Activated CD4-positive, alpha-beta T cell treated with anti-CD3 and anti-CD28 coated beads, Interleukin-2, amount 10 ng/mL, durations not matched to agents 7 days and 5 days (primary cell): ENCODE results near the gene SPRN. TPM values are rescaled to one million over a fixed set of nuclear protein-coding genes. Genes with fewer than 3 reads are reported as not detected.
"Not testable (repeated sequence)": the region's sequence is repeated elsewhere in the genome, so short reads cannot be mapped to it uniquely, and the experiment has no call there.

Experiments used
- CTCF ChIA-PET: fragments of 350-600 bp; sonication (Branson Sonifier 250); formaldehyde crosslinking; loops from one replicate; lab custom pipeline; 2021; ENCODE audit warnings: antibody characterized with exemption; lab: Charles Lee
- POLR2A ChIA-PET: fragments of 350-600 bp; sonication (Branson Sonifier 250); formaldehyde crosslinking; loops from one replicate; lab custom pipeline; 2021; ENCODE audit warnings: antibody characterized with exemption; lab: Charles Lee
- DNase-seq: peaks from one replicate; pipeline ENCODE4 v3.0.0-alpha.2; 2020
- H3K27ac Mint-ChIP-seq: one replicate; pipeline ENCODE4 v1.8.0; 2021; ENCODE audit warnings: mild to moderate bottlenecking, moderate library complexity, mixed read lengths
- H3K27me3 Mint-ChIP-seq: one replicate; pipeline ENCODE4 v1.8.0; 2021; ENCODE audit warnings: mixed read lengths
- H3K36me3 Mint-ChIP-seq: one replicate; pipeline ENCODE4 v1.8.0; 2021; ENCODE audit warnings: low read depth, mixed read lengths
- H3K4me1 Mint-ChIP-seq: one replicate; pipeline ENCODE4 v1.8.0; 2021; ENCODE audit warnings: mixed read lengths
- H3K4me3 Mint-ChIP-seq: one replicate; pipeline ENCODE4 v1.8.0; 2021; ENCODE audit warnings: mild to moderate bottlenecking, moderate library complexity, mixed read lengths
- H3K9me3 Mint-ChIP-seq: one replicate; pipeline ENCODE4 v1.8.0; 2021; ENCODE audit warnings: mixed read lengths
- total RNA-seq, 2 experiments: library from RNA; stranded (reverse); gene quantifications; one replicate each; pipeline ENCODE4 v1.2.3, GENCODE V29; 2021

SPRN gene
- total RNA-seq: not detected

- CTCF ChIA-PET: not testable (repeated sequence)
Measured at GRCh38 chr10:133424601-133425000, at the start of gene SPRN. SPRN (minus strand) TSS chr10:133424625; CDS start chr10:133423681, 944 bp downstream.

DNA sequence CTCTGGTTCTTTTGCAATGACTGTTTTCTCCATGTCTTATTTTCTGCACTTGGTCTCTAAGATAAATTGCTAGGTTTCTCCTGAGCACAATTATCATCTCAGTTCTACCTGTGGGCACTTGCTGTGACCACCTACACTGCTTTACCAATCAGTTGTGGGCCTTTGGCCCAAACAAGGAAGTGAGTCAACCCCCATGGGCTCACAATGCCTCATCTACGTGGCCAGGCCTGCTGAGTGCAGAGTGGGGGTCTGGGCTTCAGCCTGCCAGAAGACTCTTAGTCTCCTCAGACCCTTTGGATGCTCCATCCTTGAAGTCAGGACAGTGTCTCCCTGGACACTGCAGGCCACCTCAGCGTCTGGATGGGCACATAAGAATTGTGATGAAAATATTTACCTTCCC lies 49.6 kb upstream of the SPRN start:
- DNase-seq: no peak

More at GRCh38 chr10:133424601-133425000, at the start of gene SPRN:
- H3K9me3 Mint-ChIP-seq, H3K36me3 Mint-ChIP-seq, H3K4me1 Mint-ChIP-seq, H3K27ac Mint-ChIP-seq, H3K4me3 Mint-ChIP-seq, DNase-seq, POLR2A ChIA-PET: not testable (repeated sequence)
- H3K27me3 Mint-ChIP-seq: peaks cover 12% of the 10 kb centered on the region

DNA sequence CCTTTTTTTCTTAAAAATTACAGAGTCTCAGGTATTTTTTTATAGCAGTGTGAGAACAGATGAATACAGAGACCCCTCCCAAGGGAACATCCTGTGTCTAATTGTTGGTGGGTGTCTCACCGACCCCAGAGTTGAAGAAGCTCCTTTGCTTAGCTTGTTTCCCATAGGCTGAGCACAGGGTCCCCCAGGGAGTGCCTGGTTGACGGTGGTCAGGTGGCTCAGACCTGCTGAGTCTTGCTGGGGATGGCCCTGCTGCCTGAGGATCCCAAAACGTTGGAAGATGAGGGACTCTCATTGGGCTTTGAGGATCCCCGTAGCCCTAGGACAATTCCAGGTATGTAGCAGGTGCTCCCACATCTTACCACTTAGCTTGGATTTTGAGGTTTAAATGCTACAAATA lies 48.8 kb upstream of the SPRN start:
- Mint-ChIP-seq H3K27ac (no peak overlapping the region), H3K9me3 (no peaks in the 10 kb centered on the region), H3K4me1 (peaks cover 25% of the 10 kb centered on the region), H3K4me3 (no peak overlapping the region), H3K27me3 (peaks cover 4% of the 10 kb centered on the region), H3K36me3 (no peaks in the 10 kb centered on the region)
- DNase-seq: peak; percentile 1
- CTCF ChIA-PET: no interaction called here
- POLR2A ChIA-PET: no interaction called here

More for the DNA sequence above, 49.6 kb upstream of the SPRN start:
- peaks cover 2% of the 10 kb centered on the region for H3K27me3 Mint-ChIP-seq
- POLR2A ChIA-PET: no interaction called here
- H3K4me1 Mint-ChIP-seq: peaks cover 25% of the 10 kb centered on the region
- CTCF ChIA-PET: no interaction called here
- no peaks in the 10 kb centered on the region for H3K9me3 Mint-ChIP-seq
- H3K27ac Mint-ChIP-seq: no peak overlapping the region
- no peaks in the 10 kb centered on the region for H3K36me3 Mint-ChIP-seq
- no peak overlapping the region for H3K4me3 Mint-ChIP-seq

DNA sequence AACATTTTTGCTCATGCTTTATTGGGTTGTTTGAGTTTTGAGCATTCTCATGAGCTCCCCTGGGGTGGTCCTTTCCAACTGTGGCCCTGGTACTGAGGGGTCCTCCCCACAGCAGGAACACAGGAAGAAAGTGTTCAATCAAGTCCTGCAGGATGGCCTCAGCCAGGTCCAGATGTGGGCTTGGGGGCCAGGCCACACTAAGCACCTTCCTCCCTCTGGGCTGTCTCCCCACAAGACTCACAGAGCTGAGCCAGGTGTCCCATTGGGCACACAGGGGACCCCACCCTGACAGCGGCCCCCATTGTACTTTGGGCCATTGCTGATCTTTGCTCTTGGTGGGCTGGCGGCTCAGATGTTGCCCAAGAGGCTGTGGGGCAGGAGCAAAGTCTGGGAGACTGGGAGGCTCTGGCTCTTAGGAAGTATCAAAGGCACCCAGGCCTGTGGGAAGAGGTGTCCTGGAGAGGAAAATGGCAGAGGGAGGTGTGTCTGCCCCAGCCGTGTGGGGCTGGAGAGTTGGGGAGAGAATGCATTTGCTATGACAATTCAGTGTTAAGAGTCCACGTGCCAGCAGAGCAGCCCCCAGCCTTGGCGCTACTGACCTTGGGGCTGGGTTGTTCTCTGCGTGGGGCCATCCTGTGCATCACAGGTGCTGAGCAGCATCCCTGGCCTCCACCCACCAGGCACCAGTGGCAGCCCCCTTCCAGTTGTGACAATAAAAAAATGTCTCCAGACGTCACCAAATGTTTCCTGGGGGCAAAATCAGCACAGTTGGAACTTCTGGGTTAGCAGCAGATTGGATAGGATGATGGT lies 47.1 kb upstream of the SPRN start:
- Mint-ChIP-seq H3K9me3 (no peaks in the 10 kb centered on the region), H3K4me1 (peaks cover 23% of the 10 kb centered on the region), H3K36me3 (no peaks in the 10 kb centered on the region), H3K27ac (peak overlapping the region; percentile 25), H3K27me3 (peaks cover 4% of the 10 kb centered on the region), H3K4me3 (no peak overlapping the region)
- peak; percentile 4 for DNase-seq
- ChIA-PET POLR2A (no interaction called here), CTCF (interaction anchor here (1.2 kb wide), 1 partner anchor 29 kb away, joined by 4 read pairs; no protein-coding TSS in a partner anchor)

GRCh38 chr10:133469205-133469604 lies 44.8 kb upstream of the SPRN start:
- H3K9me3 Mint-ChIP-seq, H3K4me3 Mint-ChIP-seq, H3K27me3 Mint-ChIP-seq: not testable (repeated sequence)

GRCh38 chr10:133467286-133467911 lies 43.0 kb upstream of the SPRN start:
- ChIA-PET POLR2A (no interaction called here), CTCF (no interaction called here)
- H3K36me3 Mint-ChIP-seq: no peaks in the 10 kb centered on the region
- no peaks in the 10 kb centered on the region for H3K4me1 Mint-ChIP-seq
- H3K4me3 Mint-ChIP-seq: no peak overlapping the region
- H3K27me3 Mint-ChIP-seq: peaks cover 10% of the 10 kb centered on the region
- no peaks in the 10 kb centered on the region for H3K9me3 Mint-ChIP-seq
- peak overlapping the region; percentile 19 for H3K27ac Mint-ChIP-seq
- peak; percentile 2 for DNase-seq

More at GRCh38 chr10:133469205-133469604, 44.8 kb upstream of the SPRN start:
- POLR2A ChIA-PET, CTCF ChIA-PET, H3K4me1 Mint-ChIP-seq, DNase-seq, H3K36me3 Mint-ChIP-seq: not testable (repeated sequence)
- H3K27ac Mint-ChIP-seq: peak overlapping the region; percentile 13

DNA sequence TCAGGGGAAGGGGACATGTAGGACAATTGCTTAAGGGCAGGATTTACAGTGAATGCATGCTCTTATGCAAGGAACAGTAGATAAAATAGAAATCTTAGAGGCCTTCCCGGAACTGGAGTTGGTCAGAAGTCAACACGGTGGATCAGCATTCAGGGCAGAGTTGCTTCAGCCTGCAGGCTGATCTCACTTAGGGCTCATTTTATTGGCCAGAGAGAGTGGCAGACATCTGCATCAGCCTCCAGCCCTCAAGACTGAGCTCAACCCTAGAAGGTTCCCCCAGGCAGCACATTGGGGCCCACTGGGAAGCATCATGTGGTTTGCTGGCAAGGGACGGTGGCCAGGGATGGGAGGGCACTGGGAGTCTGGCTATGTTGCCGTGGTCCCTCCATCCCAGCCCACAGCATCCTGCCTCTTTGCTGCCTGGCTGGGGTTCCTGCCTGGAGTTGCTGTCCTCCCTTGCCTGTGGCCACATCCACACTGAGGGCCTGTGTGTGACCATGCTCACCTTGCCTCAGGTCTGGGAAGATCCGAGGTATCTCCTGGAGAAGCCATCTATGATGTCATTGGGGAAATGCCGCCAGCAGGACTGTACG lies 42.4 kb upstream of the SPRN start:
- ChIA-PET CTCF (no interaction called here), POLR2A (no interaction called here)
- Mint-ChIP-seq H3K36me3 (no peaks in the 10 kb centered on the region), H3K27ac (no peak overlapping the region), H3K4me1 (no peaks in the 10 kb centered on the region), H3K4me3 (no peak overlapping the region), H3K9me3 (no peaks in the 10 kb centered on the region), H3K27me3 (peaks cover 10% of the 10 kb centered on the region)
- DNase-seq: peak; percentile 1

- peak; percentile 1 for DNase-seq
- no peaks in the 10 kb centered on the region for H3K9me3 Mint-ChIP-seq
- CTCF ChIA-PET: no interaction called here
- H3K4me1 Mint-ChIP-seq: no peaks in the 10 kb centered on the region
- H3K36me3 Mint-ChIP-seq: no peaks in the 10 kb centered on the region
- peaks cover 10% of the 10 kb centered on the region for H3K27me3 Mint-ChIP-seq
- H3K4me3 Mint-ChIP-seq: no peak overlapping the region
- H3K27ac Mint-ChIP-seq: no peak overlapping the region
- POLR2A ChIA-PET: no interaction called here
Measured at GRCh38 chr10:133465950-133466474, 41.6 kb upstream of the SPRN start.

GRCh38 chr10:133465191-133465949 lies 40.9 kb upstream of the SPRN start:
- CTCF ChIA-PET: interaction anchor here (1.3 kb wide), 1 partner anchor 12 kb away, joined by 4 read pairs; the partner anchor contains the start of gene SCART1
- Mint-ChIP-seq H3K27ac (no peak overlapping the region), H3K27me3 (peaks cover 10% of the 10 kb centered on the region), H3K4me3 (no peak overlapping the region), H3K36me3 (no peaks in the 10 kb centered on the region), H3K9me3 (no peaks in the 10 kb centered on the region), H3K4me1 (no peaks in the 10 kb centered on the region)
- DNase-seq: peak; percentile 3
- POLR2A ChIA-PET: no interaction called here

DNA sequence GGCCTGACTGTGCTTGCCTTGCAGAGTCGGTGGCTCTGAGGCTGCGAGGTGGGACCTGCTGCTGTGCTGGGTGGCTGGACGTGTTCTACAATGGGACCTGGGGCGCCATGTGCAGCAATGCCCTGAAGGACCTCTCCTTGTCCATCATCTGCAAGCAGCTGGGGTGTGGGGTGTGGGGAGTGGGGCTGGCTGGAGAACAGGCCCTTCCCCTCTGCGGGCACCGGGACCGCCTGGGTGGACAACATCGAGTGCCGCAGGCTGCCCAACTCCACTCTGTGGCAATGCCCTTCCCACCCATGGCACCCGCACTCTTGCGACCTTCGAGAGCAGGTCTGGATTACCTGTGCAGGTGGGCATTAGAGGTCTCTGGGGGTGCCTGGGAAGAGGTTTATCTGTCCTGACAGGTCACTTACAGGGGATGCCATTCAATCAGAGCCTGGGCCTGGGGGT lies 40.2 kb upstream of the SPRN start:
- H3K27me3 Mint-ChIP-seq: peaks cover 10% of the 10 kb centered on the region
- no peaks in the 10 kb centered on the region for H3K36me3 Mint-ChIP-seq
- CTCF ChIA-PET: interaction anchor here (0.9 to 1.3 kb wide), 2 partner anchors 11 to 26 kb away, joined by 4 read pairs; partner anchors contain the start of gene SCART1
- POLR2A ChIA-PET: no interaction called here
- peak; percentile 1 for DNase-seq
- no peak overlapping the region for H3K4me3 Mint-ChIP-seq
- no peaks in the 10 kb centered on the region for H3K4me1 Mint-ChIP-seq
- no peak overlapping the region for H3K27ac Mint-ChIP-seq
- no peaks in the 10 kb centered on the region for H3K9me3 Mint-ChIP-seq

- DNase-seq: no peak
- Mint-ChIP-seq H3K4me1 (no peaks in the 10 kb centered on the region), H3K27me3 (peaks cover 6% of the 10 kb centered on the region), H3K36me3 (no peaks in the 10 kb centered on the region), H3K4me3 (no peak overlapping the region), H3K27ac (no peak overlapping the region), H3K9me3 (no peaks in the 10 kb centered on the region)
- ChIA-PET CTCF (no interaction called here), POLR2A (no interaction called here)
Measured at GRCh38 chr10:133462512-133463305, 38.3 kb upstream of the SPRN start.
